Endothelial cell of umbilical vein (primary cell): Measurements from ENCODE around the gene CRYBB2.

Experiments
- EZH2 ChIP-seq: IDR thresholded peaks from 2 replicates; pipeline ENCODE4 v1.6.1; 2012; ENCODE audit warnings: borderline replicate concordance, low read depth, mild to moderate bottlenecking, moderate library complexity, low read length, inconsistent platforms; ENCODE audit not compliant: severe bottlenecking
- JUN ChIP-seq: IDR thresholded peaks from 2 replicates; pipeline ENCODE4 v1.6.1; 2011; ENCODE audit warnings: borderline replicate concordance, low read depth; ENCODE audit not compliant: insufficient read length, insufficient read depth
- POLR2A ChIP-seq: IDR thresholded peaks from 2 replicates; pipeline ENCODE4 v1.6.1; 2012; ENCODE audit warnings: low read depth, mild to moderate bottlenecking, control low read depth, low read length
- POLR2AphosphoS5 ChIP-seq: IDR thresholded peaks from 2 replicates; pipeline ENCODE4 v1.6.1; 2012; ENCODE audit warnings: low read depth, mild to moderate bottlenecking, control low read depth, low read length, moderate library complexity; ENCODE audit not compliant: insufficient read depth
- TF ChIP-seq, protein P1 (sequence below), 2 donors: IDR thresholded peaks; 1 replicate in 1 of 2; 2 replicates in 1 of 2; pipeline ENCODE4 v1.5.1; 2011; ENCODE audit warnings: low read length in 2 of 2, mild to moderate bottlenecking in 2 of 2, moderate library complexity in 2 of 2, control low read depth in 1 of 2, inconsistent platforms in 1 of 2, low read depth in 1 of 2; ENCODE audit not compliant: insufficient read depth in 1 of 2; ENCODE audit errors: extremely low read depth in 1 of 2

DNA sequence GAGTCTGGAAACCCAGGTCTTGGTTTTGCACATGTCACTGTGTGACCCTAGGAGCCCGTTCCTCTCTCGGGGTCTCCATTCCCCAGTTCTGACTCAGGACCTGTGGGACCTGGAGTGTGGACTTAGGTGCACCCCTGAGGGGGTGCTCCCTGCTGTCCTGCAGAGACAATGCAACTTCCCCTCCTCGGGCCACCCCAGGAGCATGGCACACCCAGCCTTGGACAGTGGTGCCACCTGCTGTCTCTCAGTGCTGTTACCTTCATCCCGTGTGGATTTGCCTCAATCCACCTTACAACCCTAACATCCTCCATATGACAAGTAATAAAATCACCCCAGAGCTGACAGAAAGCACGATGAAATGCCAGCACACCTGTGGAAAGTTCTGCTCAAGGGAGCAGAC lies 47.3 kb upstream of the CRYBB2 start:
- TF ChIP-seq, protein P1, sequence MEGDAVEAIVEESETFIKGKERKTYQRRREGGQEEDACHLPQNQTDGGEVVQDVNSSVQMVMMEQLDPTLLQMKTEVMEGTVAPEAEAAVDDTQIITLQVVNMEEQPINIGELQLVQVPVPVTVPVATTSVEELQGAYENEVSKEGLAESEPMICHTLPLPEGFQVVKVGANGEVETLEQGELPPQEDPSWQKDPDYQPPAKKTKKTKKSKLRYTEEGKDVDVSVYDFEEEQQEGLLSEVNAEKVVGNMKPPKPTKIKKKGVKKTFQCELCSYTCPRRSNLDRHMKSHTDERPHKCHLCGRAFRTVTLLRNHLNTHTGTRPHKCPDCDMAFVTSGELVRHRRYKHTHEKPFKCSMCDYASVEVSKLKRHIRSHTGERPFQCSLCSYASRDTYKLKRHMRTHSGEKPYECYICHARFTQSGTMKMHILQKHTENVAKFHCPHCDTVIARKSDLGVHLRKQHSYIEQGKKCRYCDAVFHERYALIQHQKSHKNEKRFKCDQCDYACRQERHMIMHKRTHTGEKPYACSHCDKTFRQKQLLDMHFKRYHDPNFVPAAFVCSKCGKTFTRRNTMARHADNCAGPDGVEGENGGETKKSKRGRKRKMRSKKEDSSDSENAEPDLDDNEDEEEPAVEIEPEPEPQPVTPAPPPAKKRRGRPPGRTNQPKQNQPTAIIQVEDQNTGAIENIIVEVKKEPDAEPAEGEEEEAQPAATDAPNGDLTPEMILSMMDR (IDR thresholded peaks at IDR 0.05; ENCODE audit: extremely low read depth in 1 of 2, insufficient read depth in 1 of 2, low read depth in 1 of 2, low read length in 2 of 2) = peak; percentile 20 to 66
- TF ChIP-seq POLR2A (no peak), POLR2AphosphoS5 (no peak), JUN (no peak), EZH2 (no peak)
